ENCODE measurements around the gene AJAP1.

DNA sequence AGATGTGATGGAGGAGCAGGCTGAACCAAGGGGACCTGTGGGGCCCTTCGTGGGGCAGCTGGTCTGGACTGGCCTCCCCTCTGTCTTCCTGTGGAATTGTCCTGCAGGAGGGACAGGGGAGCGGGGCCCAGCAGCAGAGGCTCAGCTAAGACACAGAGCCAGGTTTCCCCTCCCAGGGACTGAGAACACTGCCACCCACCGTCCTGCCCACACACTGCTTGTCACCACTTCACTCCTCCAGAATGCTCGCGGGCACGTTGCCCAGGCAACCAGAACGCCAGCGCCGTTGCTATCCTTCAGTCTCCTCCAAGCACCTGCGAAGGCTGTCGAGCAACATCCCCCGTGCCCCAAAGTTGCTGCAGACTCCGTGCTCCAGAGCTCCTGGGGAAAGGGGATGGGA is 46.4 kb downstream of the AJAP1 start:
- no peak for TF ChIP-seq ZFP37 (tag by site-specific recombination; IDR thresholded peaks at IDR 0.05)
- TF ChIP-seq ZSCAN30 (tag by site-specific recombination; IDR thresholded peaks at IDR 0.05): no peak
- no peak for TF ChIP-seq CTCF (tag by site-specific recombination; IDR thresholded peaks at IDR 0.05)
- no peak for TF ChIP-seq ZNF112 (tag by site-specific recombination; IDR thresholded peaks at IDR 0.05)
- no peak for TF ChIP-seq ZSCAN18 (tag by site-specific recombination; IDR thresholded peaks at IDR 0.05)
- TF ChIP-seq ZBTB17 (tag by site-specific recombination; IDR thresholded peaks at IDR 0.05): no peak
- no peak for TF ChIP-seq ZNF768 (tag by site-specific recombination; IDR thresholded peaks at IDR 0.05)
